HCT116 (cell line): ENCODE measurements around the gene ZSWIM5. TPM values are rescaled to one million over a fixed set of nuclear protein-coding genes. Genes with fewer than 3 reads are reported as not detected.

ENCODE experiments used
- ATAC-seq: fragments of 200-7000 bp; cut with Tn5 transposase; 2 replicates; pipeline ENCODE4 v1.9.1; 2020; ENCODE audit warnings: mild to moderate bottlenecking, moderate library complexity
- Bru-seq: library from RNA; stranded (reverse); fragments of 400-500 nt; gene quantifications from one replicate; lab custom pipeline; 2021; lab: Mats Ljungman, UMichigan
- BruChase-seq, 2 experiments: library from RNA; stranded (reverse); fragments of 400-500 nt; gene quantifications; one replicate each; lab custom pipeline; 2021; lab: Mats Ljungman, UMichigan
- BruUV-seq: library from RNA; stranded (reverse); fragments of 400-500 nt; replicated peaks from 2 replicates; lab custom pipeline; 2021; lab: Mats Ljungman, UMichigan
- CTCF ChIA-PET: fragments of 300-600 bp; sonication (Branson Sonifier 250); formaldehyde crosslinking; loops from one replicate; lab custom pipeline; 2021; ENCODE audit warnings: antibody characterized with exemption; lab: Charles Lee
- POLR2A ChIA-PET: fragments of 300-600, 350-600 bp; sonication (Branson Sonifier 250); formaldehyde crosslinking; loops from one replicate; lab custom pipeline; 2021; ENCODE audit warnings: antibody characterized with exemption; lab: Charles Lee
- RAD21 ChIA-PET, 2 experiments: fragments of 300-600 bp; sonication (Branson Sonifier 250); formaldehyde crosslinking; loops; one replicate each; lab custom pipeline; 2023; ENCODE audit warnings: low total read pairs in 2 of 2; ENCODE audit not compliant: uncharacterized antibody in 2 of 2, unreplicated experiment in 2 of 2, low non-redundant PET in 1 of 2; lab: Charles Lee
- DNase-seq: peaks from one replicate; pipeline ENCODE4 v3.0.0-alpha.2; 2010; ENCODE audit warnings: low read depth, low spot score
- H2AFZ ChIP-seq: fragments of 200-600 bp; shearing (Covaris generic), sonication (generic); 2 replicates; pipeline ENCODE4 v1.6.1; 2017; ENCODE audit warnings: low read depth, mixed run types, mixed read lengths, antibody characterized with exemption, low read length; ENCODE audit not compliant: poor library complexity, severe bottlenecking
- H3K27ac ChIP-seq: 2 replicates; pipeline ENCODE4 v1.5.1; 2012; ENCODE audit warnings: low read depth, low read length
- H3K27me3 ChIP-seq: fragments of 200-600 bp; sonication (generic); 2 replicates; pipeline ENCODE4 v1.6.1; 2016; ENCODE audit warnings: mixed run types, low read length, mixed read lengths; ENCODE audit not compliant: insufficient read depth
- H3K36me3 ChIP-seq, 2 experiments: fragments of 200-500 bp in 1 of 2; fragments of 200-600 bp in 1 of 2; sonication (Bioruptor generic) in 1 of 2; sonication (generic) in 1 of 2; 2 replicates each; pipeline versions ENCODE4 v1.5.1 to v1.6.1; 2014 to 2016; ENCODE audit warnings: low read length in 2 of 2, inconsistent platforms in 1 of 2, mixed read lengths in 1 of 2, mixed run types in 1 of 2; ENCODE audit not compliant: insufficient read depth in 2 of 2, control insufficient read depth in 1 of 2
- H3K4me1 ChIP-seq, 2 experiments: fragments of 200-600 bp in 1 of 2; sonication (generic) in 1 of 2; 2 replicates each; pipeline versions ENCODE4 v1.5.1 to v1.6.1; 2012 to 2017; ENCODE audit warnings: low read length in 2 of 2, inconsistent platforms in 1 of 2, mild to moderate bottlenecking in 1 of 2, mixed read lengths in 1 of 2, mixed run types in 1 of 2, moderate library complexity in 1 of 2; ENCODE audit not compliant: insufficient read depth in 2 of 2, control insufficient read depth in 1 of 2
- H3K4me2 ChIP-seq: fragments of 200-600 bp; sonication (generic); 2 replicates; pipeline ENCODE4 v1.6.1; 2017; ENCODE audit warnings: mixed run types, low read length, mixed read lengths
- H3K4me3 ChIP-seq, 2 experiments: fragments of 200-600 bp in 1 of 2; sonication (generic) in 1 of 2; replicated peaks in 1 of 2; 2 replicates each; pipeline ENCODE4 v1.5.1; 2011 to 2016; ENCODE audit warnings: low read length in 2 of 2, control low read depth in 1 of 2, low read depth in 1 of 2, mild to moderate bottlenecking in 1 of 2, mixed read lengths in 1 of 2, mixed run types in 1 of 2
- H3K79me2 ChIP-seq: fragments of 200-600 bp; sonication (generic); 2 replicates; pipeline ENCODE4 v1.6.1; 2017; ENCODE audit warnings: mild to moderate bottlenecking, mixed run types, low read length, moderate library complexity, mixed read lengths; ENCODE audit not compliant: insufficient read depth
- H3K9ac ChIP-seq: fragments of 200-600 bp; sonication (generic); 2 replicates; pipeline ENCODE4 v1.6.1; 2016; ENCODE audit warnings: low read length, mixed read lengths
- H3K9me2 ChIP-seq: fragments of 200-600 bp; sonication (generic), shearing (Covaris generic); 2 replicates; pipeline ENCODE4 v1.6.1; 2017; ENCODE audit warnings: mixed run types, mild to moderate bottlenecking, moderate library complexity; ENCODE audit not compliant: insufficient read depth
- H3K9me3 ChIP-seq, 2 experiments: fragments of 200-500 bp in 1 of 2; fragments of 200-600 bp in 1 of 2; sonication (Bioruptor generic) in 1 of 2; sonication (generic) in 1 of 2; 2 replicates each; pipeline ENCODE4 v1.6.1; 2014 to 2017; ENCODE audit warnings: low read length in 2 of 2, mixed read lengths in 2 of 2, inconsistent platforms in 1 of 2, low read depth in 1 of 2, mild to moderate bottlenecking in 1 of 2, mixed run types in 1 of 2, moderate library complexity in 1 of 2; ENCODE audit not compliant: control insufficient read depth in 1 of 2, insufficient read depth in 1 of 2
- H4K20me1 ChIP-seq: fragments of 200-600 bp; sonication (generic), shearing (Covaris generic); 2 replicates; pipeline ENCODE4 v1.6.1; 2017; ENCODE audit warnings: mixed run types, mild to moderate bottlenecking, moderate library complexity; ENCODE audit not compliant: insufficient read depth
- CEBPB ChIP-seq: IDR thresholded peaks from 2 replicates; pipeline ENCODE4 v1.6.1; 2012; ENCODE audit warnings: low read depth
- EGR1 ChIP-seq: IDR thresholded peaks from 2 replicates; pipeline ENCODE4 v1.6.1; 2012; ENCODE audit warnings: low read depth
- POLR2A ChIP-seq: IDR thresholded peaks from 2 replicates; pipeline ENCODE4 v1.7.0; 2011; ENCODE audit warnings: borderline replicate concordance; ENCODE audit not compliant: insufficient read depth, insufficient read length; ENCODE audit errors: extremely low read depth
- POLR2AphosphoS5 ChIP-seq: IDR thresholded peaks from 2 replicates; pipeline ENCODE4 v1.6.1; 2011; ENCODE audit warnings: mild to moderate bottlenecking, low read depth, low read length, moderate library complexity
- SIN3A ChIP-seq: IDR thresholded peaks from 2 replicates; pipeline ENCODE4 v1.6.1; 2012; ENCODE audit warnings: low read depth
- SP1 ChIP-seq: IDR thresholded peaks from 2 replicates; pipeline ENCODE4 v1.6.1; 2012; ENCODE audit warnings: low read depth
- SRF ChIP-seq: IDR thresholded peaks from 2 replicates; pipeline ENCODE4 v1.6.1; 2012; ENCODE audit warnings: low read depth
- YY1 ChIP-seq: IDR thresholded peaks from 2 replicates; pipeline ENCODE4 v1.6.1; 2011; ENCODE audit warnings: low read length, low read depth, moderate library complexity, mild to moderate bottlenecking; ENCODE audit not compliant: insufficient replicate concordance; ENCODE audit errors: extremely low read depth
- ZFX ChIP-seq: fragments of 450-650 bp; IDR thresholded peaks from 2 replicates; pipeline ENCODE4 v1.6.1; 2017
- intact Hi-C: fragments of 100-400 bp; cut with micrococcal nuclease; formaldehyde crosslinking; loops from 2 replicates; pipeline ENCODE4 v1.10.0; 2022
- long read RNA-seq: library from polyadenylated mRNA; unstranded; transcript quantifications from one replicate; pipeline ENCODE4 v2.0.0, GENCODE V29; 2021; ENCODE audit not compliant: unreplicated experiment
- polyA plus RNA-seq: library from polyadenylated mRNA; unstranded; fragments of >200 nt; gene quantifications from 2 replicates; pipeline ENCODE4 v1.2.1, GENCODE V29; 2012; ENCODE audit warnings: missing spikeins
- total RNA-seq: library from RNA; stranded (reverse); gene quantifications from one replicate; pipeline ENCODE4 v1.2.1, GENCODE V29; 2021; ENCODE audit not compliant: unreplicated experiment
- TF ChIP-seq, protein P1 (sequence below): IDR thresholded peaks from 2 replicates; pipeline ENCODE4 v1.6.1; 2012

Gene ZSWIM5
- total RNA-seq (1.1 TPM), Bru-seq, nascent RNA (percentile 44 among the genes with signal in this experiment), BruChase-seq, experiment 1, labeled RNA remaining after a 6-hour chase (percentile 57 among the genes with signal in this experiment), BruChase-seq, experiment 2, labeled RNA remaining after a 2-hour chase (percentile 52 among the genes with signal in this experiment)
- 0.70 and 1.3 TPM in 2 replicates for polyA plus RNA-seq
- long read RNA-seq, partial matches to known transcripts: 1 of 2 reads
- long read RNA-seq, other reads (novel, unspliced or antisense): 1 of 2 reads

DNA sequence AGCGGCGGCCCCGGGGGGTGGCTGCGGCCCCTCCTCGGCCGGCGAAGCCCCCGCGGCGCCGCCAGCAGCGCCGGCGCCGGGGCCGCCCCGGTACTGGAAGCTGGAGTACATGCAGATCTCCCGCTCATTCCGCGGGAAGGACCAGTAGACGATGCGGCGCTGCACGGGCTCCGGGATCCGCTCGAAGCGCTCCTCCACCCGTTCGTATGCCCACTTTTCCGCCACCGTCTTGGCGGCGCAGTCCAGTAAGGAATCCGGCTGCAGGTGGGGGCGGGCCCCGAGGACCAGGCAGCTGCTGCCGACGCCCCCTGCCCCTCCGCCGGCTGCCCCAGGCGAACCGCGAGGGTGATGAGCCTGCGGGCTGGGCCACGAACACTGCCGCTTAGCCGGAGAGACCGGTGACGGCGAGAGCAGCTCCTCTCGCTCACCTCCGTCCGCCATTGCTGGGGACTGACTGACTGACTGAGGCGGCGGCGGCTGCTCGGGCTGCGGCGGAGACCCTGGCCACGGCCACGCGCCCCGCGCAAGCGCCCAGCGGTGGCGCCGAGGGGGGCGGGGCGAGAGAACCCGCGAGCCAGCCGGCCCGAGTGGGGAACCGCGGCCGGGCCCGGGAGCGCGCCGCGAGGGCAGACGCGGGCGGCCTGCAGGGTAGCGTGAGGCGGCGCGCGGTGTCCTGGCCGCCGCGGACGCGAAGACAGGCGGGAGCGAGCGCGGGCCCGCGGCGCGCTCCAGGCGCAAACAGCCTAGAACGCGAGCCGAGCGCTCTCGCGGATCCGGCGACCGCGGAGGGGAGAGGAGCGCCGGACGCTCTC, at the start of gene ZSWIM5:
ZSWIM5 (minus strand) TSS at position 696 of the 812 bp plus-strand sequence; CDS start at position 441, 255 bp downstream.
- no peaks in the 10 kb centered on the region for H3K27me3 ChIP-seq
- ATAC-seq (peak; percentile 88), DNase-seq (peak; percentile 28)
- H3K4me1 ChIP-seq: peaks cover 3 to 16% of the 10 kb centered on the region in 2 experiments; a peak in 3 of 4 replicates
- ChIA-PET RAD21 (no interaction called here), POLR2A (interaction anchor here (1.2 kb wide), 1 partner anchor 8 kb away, joined by 4 read pairs; no protein-coding TSS in a partner anchor), CTCF (interaction anchor here (0.7 kb wide), 1 partner anchor 754 kb away, joined by 5 read pairs; no protein-coding TSS in a partner anchor)
- no peaks in the 10 kb centered on the region for H3K9me2 ChIP-seq
- H2AFZ ChIP-seq: peak within 1 kb of the TSS; percentile 97
- H4K20me1 ChIP-seq: no peaks in the 10 kb centered on the region
- H3K4me3 ChIP-seq: peak within 1 kb of the TSS; percentile 59 to 72
- intact Hi-C loops: no loop called here
- H3K4me2 ChIP-seq: peak within 1 kb of the TSS; percentile 95
- peak within 1 kb of the TSS; percentile 28; the same call in 1 of the 2 replicates for H3K27ac ChIP-seq
- H3K79me2 ChIP-seq: no peaks in the 10 kb centered on the region
- peak within 1 kb of the TSS; percentile 63 for H3K9ac ChIP-seq
- H3K36me3 ChIP-seq: no peaks in the 10 kb centered on the region
- TF ChIP-seq SRF (no peak), YY1 (peak; percentile 77), CEBPB (no peak), SP1 (no peak), POLR2A (peak; percentile 44), ZFX (peak; percentile 76), SIN3A (0 out of 2 replicates have a peak, but pooled peaks have one; percentile 29), EGR1 (no peak), POLR2AphosphoS5 (peak; percentile 67)
- TF ChIP-seq, protein P1, sequence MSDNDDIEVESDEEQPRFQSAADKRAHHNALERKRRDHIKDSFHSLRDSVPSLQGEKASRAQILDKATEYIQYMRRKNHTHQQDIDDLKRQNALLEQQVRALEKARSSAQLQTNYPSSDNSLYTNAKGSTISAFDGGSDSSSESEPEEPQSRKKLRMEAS: peak; percentile 42
- no peaks in the 10 kb centered on the region for H3K9me3 ChIP-seq
- no TSS peak for BruUV-seq
